Central memory CD4-positive, alpha-beta T cell (primary cell): Measurements from ENCODE around the gene AACS.
"Not testable (repeated sequence)": the region's sequence is repeated elsewhere in the genome, so short reads cannot be mapped to it uniquely, and the experiment has no call there.

Source experiments
- DNase-seq: peaks from one replicate; pipeline ENCODE4 v3.0.0; 2022

Gene AACS

DNA sequence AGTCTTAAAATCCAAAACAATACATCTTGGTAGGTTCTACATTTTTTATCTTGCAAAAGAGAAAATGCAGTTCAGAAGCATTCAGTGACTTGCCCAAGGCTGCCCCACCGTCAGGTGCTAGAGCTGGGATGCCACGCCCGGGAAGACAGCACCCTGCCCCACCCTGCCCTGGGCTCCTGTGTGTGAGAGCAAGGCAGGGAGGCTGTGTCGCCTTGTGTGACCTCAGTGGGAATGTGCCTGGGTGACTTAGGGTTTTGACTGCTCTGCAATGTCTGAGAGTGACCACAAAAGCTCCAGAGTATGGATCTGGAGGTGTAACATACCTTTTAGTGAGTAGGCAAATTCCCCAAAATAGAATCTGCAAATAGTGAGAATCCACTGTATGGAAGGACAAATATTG lies 60.0 kb downstream of the AACS start:
- DNase-seq: no peak

DNA sequence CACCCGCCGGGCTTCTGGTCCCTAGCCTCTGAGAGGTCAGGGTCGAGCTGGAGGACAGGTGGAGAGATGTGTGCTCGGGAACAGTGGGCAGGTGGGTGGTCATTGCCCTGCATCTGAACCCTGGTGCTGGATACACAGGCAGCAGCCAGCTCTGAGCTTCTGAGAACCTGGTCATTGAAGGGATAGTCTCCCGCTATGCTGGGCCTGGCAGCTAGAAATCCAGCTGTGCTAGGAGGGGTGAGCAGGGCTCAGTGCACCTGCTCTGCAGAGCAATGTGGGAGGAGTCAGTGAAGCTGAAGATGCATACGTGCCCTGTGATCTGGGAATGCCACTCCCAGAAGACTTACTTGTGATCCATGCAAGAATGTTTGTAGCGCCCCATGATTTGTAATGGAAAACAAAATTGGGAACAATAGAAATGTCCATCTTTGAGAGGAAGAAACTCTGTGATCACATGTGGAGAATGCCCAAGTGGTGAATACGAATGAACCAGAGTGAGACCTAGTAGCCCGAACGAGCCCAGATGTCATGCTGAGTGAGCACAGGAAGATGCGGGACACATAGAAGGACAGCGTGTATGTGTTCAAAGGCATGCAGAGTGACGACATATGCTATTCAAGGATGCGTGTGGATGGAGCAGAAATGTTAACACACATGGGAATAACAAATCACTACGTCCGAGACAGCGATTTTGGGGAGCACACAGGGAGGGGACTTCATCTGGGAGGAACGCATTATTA lies 63.4 kb downstream of the AACS start:
- DNase-seq: no peak

DNA sequence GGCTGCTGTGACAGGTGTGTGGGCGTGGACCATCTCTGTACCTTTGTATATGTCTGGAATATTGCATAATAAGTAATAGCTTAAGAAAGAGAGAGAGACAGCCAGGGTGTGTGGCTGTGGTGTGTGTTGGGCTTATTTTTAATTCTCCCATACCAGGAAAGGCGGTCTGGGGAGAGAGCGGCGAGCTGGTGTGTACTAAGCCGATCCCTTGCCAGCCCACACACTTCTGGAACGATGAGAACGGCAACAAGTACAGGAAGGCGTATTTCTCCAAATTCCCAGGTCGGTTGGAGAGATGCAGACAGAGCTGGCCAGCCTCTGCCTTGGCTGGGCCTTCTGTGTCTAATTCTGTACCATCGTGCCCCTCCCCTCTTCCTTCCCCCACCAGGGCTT lies 63.9 kb downstream of the AACS start:
- no peak for DNase-seq

DNA sequence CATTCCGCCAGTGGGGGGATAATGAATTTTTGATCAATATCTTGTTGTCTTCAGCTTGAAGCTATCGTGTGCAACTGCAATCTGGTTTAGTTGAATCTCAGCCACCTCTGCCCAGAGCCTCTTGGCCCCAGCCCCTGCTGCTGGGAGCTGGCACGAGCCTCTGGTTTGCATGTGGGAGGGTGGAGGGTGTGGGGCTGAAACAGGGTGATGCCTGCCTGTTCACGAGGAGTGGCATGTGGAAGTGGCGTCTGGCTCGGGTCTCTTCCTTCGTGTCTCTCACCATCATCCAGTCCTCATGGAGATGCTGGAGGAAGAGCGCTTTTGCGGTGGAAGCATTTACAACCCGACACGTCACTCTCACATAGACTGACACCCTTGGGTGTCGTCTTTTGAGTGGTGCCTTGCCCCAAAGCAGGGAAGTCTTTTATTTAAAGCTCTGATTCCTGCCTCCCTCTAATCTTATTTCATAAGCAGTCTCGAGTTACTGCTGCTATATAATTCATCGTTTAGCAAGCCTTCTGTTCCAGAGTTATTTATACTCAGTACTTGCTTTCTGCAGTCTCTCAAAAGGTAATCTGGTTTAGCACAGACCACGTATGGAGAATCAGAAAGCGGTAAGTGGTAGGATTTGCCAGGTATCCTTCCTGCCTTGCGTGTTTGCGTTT lies 64.5 kb downstream of the AACS start:
- DNase-seq: no peak

DNA sequence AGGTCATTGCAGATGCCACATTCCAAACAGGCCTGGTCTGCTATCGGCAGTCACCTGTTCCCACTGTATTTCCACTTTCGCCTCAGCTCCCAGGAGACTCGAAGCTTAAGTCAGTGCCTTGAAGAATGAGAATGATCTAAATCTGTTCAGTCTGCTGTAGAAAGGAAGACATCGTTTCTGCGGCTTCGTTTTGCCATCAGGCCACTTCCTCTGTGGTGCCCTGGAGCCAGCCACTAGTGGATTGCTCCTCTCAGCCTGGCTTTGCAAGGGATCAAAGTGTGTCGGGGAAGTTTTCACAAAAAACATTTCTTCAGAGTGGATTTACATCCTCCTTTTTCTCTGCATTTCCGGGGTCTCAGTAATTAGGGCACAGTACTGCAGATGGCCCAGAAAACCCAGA lies 66.7 kb downstream of the AACS start:
- no peak for DNase-seq

DNA sequence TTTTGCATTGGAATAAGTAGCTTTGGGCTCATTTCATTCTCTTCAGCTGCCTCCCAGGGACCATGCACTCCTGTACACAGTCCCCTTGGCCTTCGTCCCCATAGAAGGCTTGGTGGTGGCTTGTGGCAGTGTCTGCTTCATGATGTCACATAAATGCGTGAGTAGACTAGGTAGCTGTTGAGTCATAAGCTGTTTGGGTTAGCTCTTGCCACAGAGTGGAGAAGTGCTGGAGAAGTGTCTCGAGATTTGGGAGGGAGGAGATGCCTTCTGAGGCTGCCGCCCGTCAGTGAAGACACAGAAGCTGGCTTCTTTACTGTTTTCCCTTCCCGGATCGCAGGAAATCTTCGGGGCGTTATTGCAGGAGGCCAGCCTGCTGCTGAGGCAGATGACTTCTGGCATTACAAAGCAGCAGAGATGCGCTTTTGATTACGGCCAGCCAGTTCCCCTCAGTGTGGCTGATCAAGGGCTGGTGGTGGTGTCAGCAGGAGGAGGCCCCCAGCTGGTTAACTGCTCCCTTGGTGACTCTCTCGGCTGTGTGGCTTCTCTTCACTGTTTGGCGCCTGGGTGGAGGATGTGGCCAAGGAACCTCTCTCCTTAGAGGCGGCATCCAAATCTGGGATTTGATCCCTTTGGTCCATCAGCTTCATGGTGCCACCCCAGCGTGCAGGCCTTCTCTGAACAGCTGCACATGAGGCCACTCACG lies 67.6 kb downstream of the AACS start:
- no peak for DNase-seq

DNA sequence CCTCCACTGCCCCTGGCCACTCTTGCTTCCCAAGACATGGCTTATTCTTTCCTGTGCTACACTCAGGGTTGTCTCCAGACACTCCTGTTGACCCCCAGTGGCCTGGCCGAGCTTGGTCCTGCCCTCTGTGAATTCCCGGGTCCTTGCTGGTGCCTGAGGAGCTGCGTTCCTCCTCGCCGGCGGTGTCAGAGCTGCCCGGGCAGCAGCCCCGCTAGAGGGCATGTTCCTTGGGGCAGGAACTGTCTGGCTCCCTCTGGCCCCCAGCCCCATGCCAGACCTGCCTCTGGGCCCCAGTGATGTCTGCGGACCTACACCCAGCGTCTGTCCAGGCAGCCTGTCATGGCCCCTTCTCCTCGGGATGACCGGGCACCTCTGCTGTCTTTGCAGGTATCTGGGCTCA lies 68.4 kb downstream of the AACS start:
- no peak for DNase-seq

DNA sequence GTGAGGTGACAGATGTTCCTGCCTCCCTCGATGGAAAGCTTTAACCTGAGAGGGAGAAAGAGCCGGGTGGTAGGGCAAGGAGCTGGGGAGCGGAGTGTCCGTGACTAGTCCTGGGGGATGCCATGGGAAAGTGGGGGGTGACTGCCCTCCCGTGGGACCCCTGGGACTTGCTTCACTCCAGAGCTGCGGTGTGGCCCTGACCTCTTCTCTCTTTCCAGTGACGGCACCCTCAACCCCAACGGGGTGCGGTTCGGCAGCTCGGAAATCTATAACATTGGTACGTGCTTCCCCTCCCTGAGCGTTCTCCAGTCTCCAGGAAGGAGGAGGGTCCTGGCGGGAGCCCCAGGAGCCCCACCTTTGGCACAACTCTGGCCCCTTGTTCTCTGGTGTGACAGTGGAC lies 69.3 kb downstream of the AACS start:
- DNase-seq: no peak

DNA sequence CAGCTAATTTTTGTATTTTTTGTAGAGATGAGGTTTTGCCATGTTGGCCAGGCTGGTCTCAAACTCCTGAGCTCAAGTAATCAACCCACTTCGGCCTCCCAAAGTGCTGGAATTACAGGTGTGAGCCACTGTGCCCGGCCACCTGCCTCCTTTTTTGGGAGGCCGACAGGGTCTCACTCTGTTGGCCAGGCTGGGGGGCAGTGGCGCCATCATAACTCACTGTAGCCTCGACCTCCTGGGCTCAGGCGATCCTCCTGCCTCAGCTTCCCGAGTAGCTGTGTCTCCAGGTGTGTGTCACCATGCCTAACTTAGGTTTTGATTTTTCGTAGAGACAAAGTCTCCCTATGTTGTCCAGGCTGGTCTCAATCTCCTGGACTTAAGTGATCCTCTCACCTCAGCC lies 70.7 kb downstream of the AACS start:
- DNase-seq: no peak

DNA sequence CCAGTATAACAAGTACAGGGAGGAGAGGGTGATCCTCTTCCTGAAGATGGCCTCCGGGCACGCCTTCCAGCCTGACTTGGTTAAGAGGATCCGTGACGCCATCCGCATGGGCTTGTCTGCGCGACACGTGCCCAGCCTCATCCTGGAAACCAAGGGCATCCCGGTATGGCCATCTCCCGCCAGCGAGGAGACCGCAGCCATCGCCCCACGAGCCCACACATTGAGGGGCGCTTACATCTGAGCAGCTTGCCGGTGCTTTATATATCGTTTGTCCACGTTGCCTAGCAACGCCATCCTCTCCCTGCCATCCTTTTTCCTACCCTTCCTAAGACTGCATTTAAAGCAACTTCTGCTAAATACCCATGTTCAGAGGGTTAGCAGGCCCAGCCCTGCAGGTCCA lies 71.5 kb downstream of the AACS start:
- DNase-seq: no peak

DNA sequence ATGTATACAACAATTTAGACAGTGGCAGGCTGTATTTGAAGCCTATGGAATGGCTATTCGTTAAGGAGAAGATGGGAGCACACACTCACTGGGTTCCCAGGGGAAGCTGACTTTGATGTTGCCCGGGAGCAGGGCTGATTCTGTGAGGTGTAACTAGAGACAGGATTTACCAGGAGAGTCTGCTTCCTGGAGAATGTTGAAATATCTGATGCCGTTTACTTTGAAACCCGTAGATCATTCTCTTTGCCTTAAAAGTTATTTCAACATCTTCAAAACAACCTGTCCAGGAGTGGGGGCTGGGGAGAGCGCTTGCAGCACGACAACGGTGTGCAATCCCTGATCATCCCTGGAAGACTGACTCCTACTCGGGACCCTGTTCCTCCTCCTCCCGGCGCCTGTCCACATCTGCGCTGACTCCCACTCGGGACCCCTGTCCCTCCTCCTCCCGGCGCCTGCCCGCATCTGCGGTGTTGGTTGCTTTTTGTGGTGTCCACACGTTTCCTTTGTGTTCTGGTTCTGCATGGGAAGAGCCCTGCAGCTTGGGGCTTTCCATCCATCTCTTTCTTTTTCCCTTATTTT lies 72.6 kb downstream of the AACS start:
- DNase-seq: no peak

DNA sequence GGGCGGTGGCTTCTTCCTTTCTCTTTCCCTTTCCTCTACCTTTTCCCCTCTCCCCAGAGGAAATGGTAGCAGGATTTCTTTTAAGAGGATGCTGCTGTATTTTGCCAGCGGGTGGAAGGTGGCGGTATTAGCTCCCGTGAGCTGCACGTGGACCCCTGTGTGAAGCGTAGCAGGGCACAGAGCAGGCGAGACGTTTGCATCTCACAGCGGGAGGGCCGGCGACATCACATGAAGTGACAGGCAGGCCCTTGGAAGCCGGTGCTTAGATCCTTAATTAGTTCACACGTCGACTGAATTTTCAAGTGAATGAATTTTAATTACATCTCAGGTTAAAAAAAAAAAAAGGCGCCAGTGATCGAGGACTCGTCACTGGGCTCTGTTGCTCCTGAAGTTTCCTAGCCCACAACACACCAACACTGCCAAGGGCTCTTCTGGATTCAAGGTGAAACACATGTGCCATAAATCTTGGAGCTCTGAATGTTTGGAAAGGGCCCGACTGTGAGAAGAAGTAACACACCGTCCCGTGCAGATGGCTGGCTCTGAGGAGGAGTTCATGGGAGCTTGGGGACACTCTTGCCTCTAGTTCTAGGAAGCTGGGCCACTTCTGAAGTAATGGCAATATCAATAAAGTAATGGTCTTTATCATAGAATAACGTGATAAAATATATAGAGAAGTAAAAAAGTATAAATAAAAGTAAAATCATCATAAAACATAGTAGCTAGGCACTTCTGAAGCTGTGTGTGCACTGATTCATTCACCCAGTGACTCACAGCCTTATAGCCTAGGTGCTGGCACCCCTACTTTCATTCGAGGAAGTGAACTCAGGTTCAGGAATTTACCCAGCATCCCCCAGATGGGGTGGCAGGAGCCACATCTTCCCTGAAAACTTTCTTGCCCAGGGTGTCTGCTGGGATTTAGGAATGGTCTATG lies 75.3 kb downstream of the AACS start:
- DNase-seq: no peak

DNA sequence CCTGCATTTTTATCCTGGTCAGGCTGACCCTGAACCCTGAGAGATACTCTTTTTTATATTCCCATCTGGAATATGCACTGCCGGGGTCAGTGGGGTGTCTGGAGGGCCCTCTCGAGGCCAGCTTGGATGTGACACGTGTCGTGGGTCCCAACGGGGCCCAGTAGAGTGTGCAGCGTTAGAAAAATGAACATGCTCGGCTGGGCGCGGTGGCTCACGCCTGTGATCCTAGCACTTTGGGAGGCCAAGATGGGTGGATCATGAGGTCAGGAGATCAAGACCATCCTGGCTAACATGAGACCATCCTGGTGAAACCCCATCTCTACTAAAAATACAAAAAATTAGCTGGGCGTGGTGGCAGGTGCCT lies 76.0 kb downstream of the AACS start:
- not testable (repeated sequence) for DNase-seq

DNA sequence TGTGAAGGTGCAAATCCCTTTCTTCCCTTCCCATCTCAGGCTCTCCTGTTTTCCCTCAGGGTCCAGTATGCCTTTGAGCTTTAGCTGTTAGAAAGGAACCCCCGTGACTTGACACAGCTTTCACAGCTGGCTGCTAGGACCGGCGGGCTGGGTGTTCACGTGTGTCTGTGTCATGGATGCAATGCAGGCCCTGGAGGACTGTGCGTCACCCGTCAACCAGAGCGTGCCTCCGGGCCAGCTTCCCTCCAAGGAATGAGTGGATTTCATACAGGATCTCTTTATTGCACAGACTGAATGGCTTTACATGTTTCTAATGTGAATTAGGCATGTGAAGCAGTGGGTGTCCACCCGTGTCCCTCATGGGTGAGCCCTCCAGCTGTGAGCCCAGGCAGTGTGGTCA lies 77.4 kb downstream of the AACS start:
- no peak for DNase-seq

DNA sequence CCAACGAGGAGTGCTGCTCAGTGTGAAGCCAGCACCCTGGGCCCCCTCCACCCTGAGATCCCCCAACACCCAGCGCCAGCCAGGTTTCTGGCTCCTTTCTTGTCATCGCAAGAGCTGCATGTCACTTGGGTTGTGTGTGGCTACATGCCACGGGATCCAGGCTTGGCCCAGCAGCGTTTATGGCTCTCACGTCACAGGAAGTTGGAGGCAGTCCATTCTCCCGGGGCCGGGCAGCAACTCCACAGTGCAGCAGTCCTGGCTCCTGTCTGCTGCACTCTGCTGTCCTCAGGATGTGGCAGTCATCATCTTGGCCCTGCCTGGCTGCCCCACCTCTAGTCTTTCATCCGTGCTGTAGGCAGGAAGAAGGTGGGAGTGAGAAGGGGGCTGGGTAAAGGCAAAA lies 78.3 kb downstream of the AACS start:
- DNase-seq: no peak

DNA sequence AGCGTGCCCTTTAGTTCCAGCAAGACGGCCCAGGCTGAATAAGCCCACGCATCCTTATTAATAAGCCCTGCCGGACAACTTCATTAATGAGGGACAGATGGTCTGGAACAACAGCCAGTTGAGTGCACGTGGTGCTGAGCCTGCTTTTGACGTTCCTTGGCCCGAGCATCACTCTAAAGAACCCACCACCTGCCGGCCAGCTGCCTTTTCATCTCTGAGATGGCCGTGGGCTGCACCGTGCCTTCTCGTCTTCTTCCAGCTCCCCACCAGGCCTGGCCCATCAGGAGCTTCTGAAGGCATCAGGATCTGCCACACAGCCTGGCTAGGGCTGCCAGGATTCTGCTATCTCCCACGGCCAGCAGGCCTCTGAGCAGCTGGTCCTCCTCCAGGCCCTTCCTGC lies 80.0 kb downstream of the AACS start:
- no peak for DNase-seq

DNA sequence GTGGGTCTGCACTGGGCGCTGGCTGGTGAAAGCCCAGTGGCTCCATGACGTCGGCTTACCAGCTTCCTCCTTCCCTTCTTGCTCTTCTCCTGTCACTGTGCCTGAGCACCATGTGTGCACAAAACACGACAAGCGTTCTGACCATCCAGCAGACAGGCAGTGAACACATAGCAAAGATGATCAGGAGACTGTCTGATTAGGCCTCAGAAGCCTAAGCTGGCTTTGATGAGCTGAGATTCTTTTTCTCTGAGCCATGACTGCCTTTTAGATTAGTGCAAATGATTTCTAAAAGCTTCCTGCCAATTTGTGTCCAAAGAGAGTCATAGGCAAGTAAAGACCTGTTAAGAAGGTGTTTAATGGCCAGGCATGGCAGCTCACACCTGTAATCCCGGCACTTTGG lies 83.1 kb downstream of the AACS start:
- no peak for DNase-seq

DNA sequence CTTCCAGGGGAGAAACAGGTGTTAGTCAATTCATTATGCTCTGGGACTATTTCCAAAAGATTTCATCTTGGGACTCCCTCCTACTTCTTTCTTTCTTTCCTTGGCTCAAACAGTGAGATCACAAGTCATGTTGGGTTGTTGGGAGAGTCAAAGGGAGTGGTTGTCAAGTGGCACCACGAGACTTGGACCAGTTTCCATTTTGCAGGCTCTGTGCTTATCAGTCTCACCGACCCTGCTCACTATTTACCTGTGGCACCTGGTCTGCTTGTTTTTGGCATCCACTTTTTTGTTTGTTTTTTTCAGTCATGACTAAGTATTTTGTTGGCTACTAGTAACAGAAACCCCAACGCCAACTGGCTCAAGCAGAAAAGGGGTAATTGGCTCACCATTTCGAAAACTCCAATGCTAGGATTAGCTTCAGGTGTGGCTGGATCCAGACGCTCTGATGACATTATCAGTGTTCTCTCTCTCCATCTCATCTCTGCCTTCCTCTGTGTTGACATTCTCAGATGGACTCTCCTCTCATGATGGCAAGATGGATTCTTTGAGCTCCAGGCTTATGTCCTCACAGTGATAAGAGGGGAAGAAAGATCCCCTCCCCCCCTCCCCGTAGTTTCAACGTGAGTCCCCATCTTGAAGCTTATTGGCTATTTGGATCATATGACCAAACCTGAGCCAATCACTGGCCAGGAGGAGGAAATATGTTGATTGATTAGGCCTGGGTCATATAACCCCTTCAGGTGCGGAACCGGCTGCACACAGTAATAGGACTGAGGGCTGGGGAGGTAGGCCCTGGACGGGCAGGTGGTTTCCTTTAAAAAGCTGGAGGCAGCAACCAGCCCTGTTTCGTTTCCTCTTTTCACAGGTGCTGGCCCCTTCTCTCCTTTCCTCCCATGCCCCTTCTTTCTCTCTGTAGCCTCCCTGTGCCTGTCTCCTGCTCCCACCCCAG lies 84.2 kb downstream of the AACS start:
- DNase-seq: no peak

DNA sequence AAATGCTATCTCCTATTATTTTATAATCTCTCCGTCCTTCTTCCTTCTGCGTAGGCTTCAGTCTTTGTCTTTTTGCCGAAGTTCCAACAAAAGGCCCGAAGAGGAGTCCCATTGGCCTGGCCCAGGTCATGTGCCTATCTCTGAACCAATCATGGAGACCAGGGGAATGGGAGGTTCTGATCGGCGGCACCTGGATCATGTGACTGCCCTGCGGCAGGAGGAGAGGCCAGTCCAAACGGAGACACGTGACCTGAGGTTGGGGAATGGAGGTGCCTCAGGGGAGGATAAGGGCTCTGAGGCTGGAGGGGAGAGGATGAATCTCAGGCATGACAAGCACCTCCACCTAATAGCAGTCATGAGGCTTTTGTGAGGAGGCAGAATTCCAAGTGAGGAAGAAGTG lies 86.0 kb downstream of the AACS start:
- no peak for DNase-seq

DNA sequence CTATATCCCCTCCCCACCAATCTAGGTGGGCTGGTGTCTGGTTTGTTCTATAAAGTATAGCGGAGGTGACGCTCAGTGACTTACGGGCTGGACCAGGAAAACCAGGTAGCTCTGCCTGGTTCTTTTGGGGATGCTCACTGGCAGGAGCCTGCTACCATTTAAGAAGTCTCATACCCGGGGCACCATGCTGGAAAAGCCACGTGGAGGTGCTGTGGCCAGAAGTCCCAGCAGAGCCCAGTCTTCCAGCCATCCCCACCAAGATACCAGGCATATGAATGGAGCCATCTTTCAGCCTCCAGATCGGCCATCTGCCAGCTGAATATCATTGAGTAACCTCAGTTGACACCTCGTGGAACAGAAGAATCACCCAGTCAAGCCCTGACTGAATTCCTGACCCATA lies 87.2 kb downstream of the AACS start:
- DNase-seq: no peak

DNA sequence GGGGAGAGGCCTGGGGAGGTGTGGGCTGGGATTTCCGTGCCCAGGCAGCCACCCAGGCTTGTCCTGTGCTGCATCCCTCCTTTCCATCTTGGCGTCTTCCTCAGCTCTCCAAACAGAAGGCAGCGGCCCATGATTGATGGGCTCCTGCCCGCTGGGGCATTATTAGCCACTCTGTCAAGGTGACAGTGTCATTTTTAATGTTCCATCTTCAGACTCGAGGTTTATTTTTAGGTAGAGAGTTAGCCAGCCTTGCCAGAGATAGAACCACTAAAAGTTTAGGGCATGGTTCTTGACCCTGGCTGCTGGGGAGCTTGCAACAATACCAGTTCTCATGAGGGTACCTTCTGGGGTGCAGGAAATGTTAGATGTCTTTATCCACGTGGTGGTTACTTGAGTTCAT lies 90.1 kb downstream of the AACS start:
- no peak for DNase-seq

DNA sequence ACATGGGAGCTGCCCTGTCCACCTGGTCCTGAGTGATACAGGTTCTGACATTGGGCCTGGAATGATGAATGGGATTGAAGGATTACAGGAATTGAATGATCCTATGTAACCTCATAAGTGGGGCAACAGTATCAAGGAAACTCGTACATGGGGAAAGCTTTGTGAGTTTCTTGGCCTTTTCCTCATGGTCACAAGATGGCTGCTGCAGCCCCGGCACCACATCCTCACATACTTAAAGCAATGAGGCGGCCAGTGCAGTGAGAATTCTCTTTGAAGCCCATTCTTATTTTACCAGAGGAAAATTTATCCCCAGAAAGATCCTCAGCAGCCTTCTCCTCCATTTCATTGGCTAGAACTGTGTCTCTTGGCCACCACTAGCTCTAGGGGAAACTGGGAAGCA lies 91.9 kb downstream of the AACS start:
- no peak for DNase-seq
